Measurements from ENCODE around the gene PLEKHO2. TPM values are rescaled to one million over a fixed set of nuclear protein-coding genes. Genes with fewer than 3 reads are reported as not detected.

The PLEKHO2 gene
- polyA plus RNA-seq, 3 donors, result 54.1 to 93.5 (median 78.0) TPM

DNA sequence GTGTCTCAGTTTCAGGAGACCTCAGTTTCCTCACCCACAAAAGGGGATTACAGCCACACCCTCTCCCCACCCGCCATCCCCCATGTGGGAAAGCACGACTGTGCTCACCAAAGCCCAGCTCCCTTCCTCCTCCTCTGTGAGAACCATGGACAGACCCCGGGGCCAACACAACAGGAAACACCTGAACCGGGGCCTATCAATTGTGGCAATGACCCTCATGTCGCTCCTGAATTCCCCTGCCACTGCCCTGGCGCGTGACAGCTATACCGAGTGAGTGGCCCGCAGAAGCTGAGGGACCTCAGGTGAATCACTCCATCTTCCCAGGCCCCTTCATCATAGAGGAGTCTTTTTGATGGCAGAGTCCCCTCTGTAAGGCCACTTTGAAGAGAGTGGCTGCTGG is 28.6 kb downstream of the PLEKHO2 start:
- DNase-seq, result peak in 2 of 3 donors; percentile 56 to 87
- peaks cover 74 to 90% of the 10 kb centered on the region in 2 donors for H3K4me1 ChIP-seq (ENCODE audit: control insufficient read depth in 1 of 2, insufficient read depth in 2 of 2, low read length in 2 of 2)
- H3K27ac ChIP-seq (ENCODE audit: low read depth in 1 of 2, low read length in 2 of 2), result peak overlapping the region; percentile 79 to 89
- H3K4me3 ChIP-seq (replicated peaks in 1 of 3; ENCODE audit: low read depth in 2 of 3, low read length in 3 of 3), result no peak overlapping the region
- Mint-ChIP-seq H3K4me3 (peak overlapping the region in 1 of 2 donors; percentile 4), H3K27ac (peak overlapping the region; percentile 89 to 95 (median 92)), H3K27me3 (ENCODE audit: low read depth in 3 of 3) (peaks cover 0 to 2% (median 0%) of the 10 kb centered on the region in 3 donors), H3K9me3 (peaks cover 0 to 3% (median 0%) of the 10 kb centered on the region in 7 donors), H3K36me3 (peaks cover 49 to 55% of the 10 kb centered on the region in 2 donors), H3K4me1 (peaks cover 81% of the 10 kb centered on the region)
- peaks cover 51% of the 10 kb centered on the region for H4K20me1 ChIP-seq (ENCODE audit: insufficient read depth, low read length)
- H3K79me2 ChIP-seq (ENCODE audit: insufficient read depth, low read length), result peaks cover 31% of the 10 kb centered on the region
- TF ChIP-seq, protein P1, sequence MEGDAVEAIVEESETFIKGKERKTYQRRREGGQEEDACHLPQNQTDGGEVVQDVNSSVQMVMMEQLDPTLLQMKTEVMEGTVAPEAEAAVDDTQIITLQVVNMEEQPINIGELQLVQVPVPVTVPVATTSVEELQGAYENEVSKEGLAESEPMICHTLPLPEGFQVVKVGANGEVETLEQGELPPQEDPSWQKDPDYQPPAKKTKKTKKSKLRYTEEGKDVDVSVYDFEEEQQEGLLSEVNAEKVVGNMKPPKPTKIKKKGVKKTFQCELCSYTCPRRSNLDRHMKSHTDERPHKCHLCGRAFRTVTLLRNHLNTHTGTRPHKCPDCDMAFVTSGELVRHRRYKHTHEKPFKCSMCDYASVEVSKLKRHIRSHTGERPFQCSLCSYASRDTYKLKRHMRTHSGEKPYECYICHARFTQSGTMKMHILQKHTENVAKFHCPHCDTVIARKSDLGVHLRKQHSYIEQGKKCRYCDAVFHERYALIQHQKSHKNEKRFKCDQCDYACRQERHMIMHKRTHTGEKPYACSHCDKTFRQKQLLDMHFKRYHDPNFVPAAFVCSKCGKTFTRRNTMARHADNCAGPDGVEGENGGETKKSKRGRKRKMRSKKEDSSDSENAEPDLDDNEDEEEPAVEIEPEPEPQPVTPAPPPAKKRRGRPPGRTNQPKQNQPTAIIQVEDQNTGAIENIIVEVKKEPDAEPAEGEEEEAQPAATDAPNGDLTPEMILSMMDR (IDR thresholded peaks at IDR 0.05), result no peak
- H3K27me3 ChIP-seq (ENCODE audit: control insufficient read depth in 2 of 2, insufficient read depth in 2 of 2, low read length in 2 of 2), result no peaks in the 10 kb centered on the region
- 4% methylated on average over 5 of the region's 9 CpGs for whole genome bisulfite sequencing (ENCODE audit: insufficient coverage)
- no peak overlapping the region for H3K9ac ChIP-seq (ENCODE audit: insufficient read depth, low read length, poor library complexity, severe bottlenecking)
- peaks cover 24 to 36% of the 10 kb centered on the region in 2 donors for H3K36me3 ChIP-seq (replicated peaks in 1 of 2; ENCODE audit: control insufficient read depth in 1 of 2, insufficient read depth in 2 of 2, low read length in 2 of 2)
- H3K4me2 ChIP-seq (replicated peaks; ENCODE audit: extremely low read depth, low read length, poor library complexity, severe bottlenecking), result no peak overlapping the region
- intact Hi-C loops (cut with micrococcal nuclease), result no loop called here
- no peaks in the 10 kb centered on the region for H3K9me3 ChIP-seq (replicated peaks in 1 of 2; ENCODE audit: control insufficient read depth in 1 of 2, insufficient read depth in 1 of 2, low read length in 2 of 2)
- H2AFZ ChIP-seq (ENCODE audit: insufficient read depth, low read depth, low read length, poor library complexity, severe bottlenecking), result no peak overlapping the region

GRCh38 chr15:64875641-64876223 is 34.0 kb downstream of the PLEKHO2 start:
- Histone ChIP-seq H3K4me2 (replicated peaks; ENCODE audit: extremely low read depth, low read length, poor library complexity, severe bottlenecking) (no peak overlapping the region), H3K4me1 (ENCODE audit: control insufficient read depth in 1 of 2, insufficient read depth in 2 of 2, low read length in 2 of 2) (peaks cover 78 to 83% of the 10 kb centered on the region in 2 donors), H3K79me2 (ENCODE audit: insufficient read depth, low read length) (peaks cover 7% of the 10 kb centered on the region), H3K9me3 (replicated peaks in 1 of 2; ENCODE audit: control insufficient read depth in 1 of 2, insufficient read depth in 1 of 2, low read length in 2 of 2) (no peaks in the 10 kb centered on the region), H4K20me1 (ENCODE audit: insufficient read depth, low read length) (no peaks in the 10 kb centered on the region), H3K27ac (ENCODE audit: low read depth in 1 of 2, low read length in 2 of 2) (no peak overlapping the region), H3K27me3 (ENCODE audit: control insufficient read depth in 2 of 2, insufficient read depth in 2 of 2, low read length in 2 of 2) (no peaks in the 10 kb centered on the region), H3K36me3 (replicated peaks in 1 of 2; ENCODE audit: control insufficient read depth in 1 of 2, insufficient read depth in 2 of 2, low read length in 2 of 2) (no peaks in the 10 kb centered on the region), H3K9ac (ENCODE audit: insufficient read depth, low read length, poor library complexity, severe bottlenecking) (no peak overlapping the region), H3K4me3 (replicated peaks in 1 of 3; ENCODE audit: low read depth in 2 of 3, low read length in 3 of 3) (no peak overlapping the region), H2AFZ (ENCODE audit: insufficient read depth, low read depth, low read length, poor library complexity, severe bottlenecking) (no peak overlapping the region)
- Mint-ChIP-seq H3K9me3 (no peaks in the 10 kb centered on the region), H3K27me3 (ENCODE audit: low read depth in 3 of 3) (peaks cover 0 to 5% (median 0%) of the 10 kb centered on the region in 3 donors), H3K4me1 (peaks cover 80% of the 10 kb centered on the region), H3K4me3 (peak overlapping the region in 1 of 2 donors; percentile 40), H3K36me3 (peaks cover 24 to 26% of the 10 kb centered on the region in 2 donors), H3K27ac (peak overlapping the region in 4 of 7 donors; percentile 15 to 97 (median 64))
- WGBS (ENCODE audit: insufficient coverage), result 100% methylated on average over 1 of the region's 3 CpGs
- no peak for DNase-seq
- TF ChIP-seq, protein P1 (IDR thresholded peaks at IDR 0.05), result no peak
- intact Hi-C loops (cut with micrococcal nuclease), result no loop called here

Data from CD14-positive monocyte (primary cell).